D721Med (cell line): ENCODE results near the gene KRTAP4-8.
"Not testable (repeated sequence)": the region's sequence is repeated elsewhere in the genome, so short reads cannot be mapped to it uniquely, and the experiment has no call there.

Experiments used
- DNase-seq: peaks from one replicate; pipeline ENCODE4 v3.0.0; 2011; ENCODE audit warnings: low spot score; ENCODE audit not compliant: insufficient read length
- FAIRE-seq: peaks from 2 replicates; lab custom pipeline; 2011; peaks lifted over from hg19 to GRCh38; lab: Jason Lieb, UNC
- TF ChIP-seq, protein P1 (sequence below): IDR thresholded peaks from 2 replicates; pipeline ENCODE4 v1.5.1; 2012; ENCODE audit warnings: mild to moderate bottlenecking, control low read depth; ENCODE audit not compliant: insufficient read depth; ENCODE audit errors: missing control alignments

The KRTAP4-8 gene

DNA sequence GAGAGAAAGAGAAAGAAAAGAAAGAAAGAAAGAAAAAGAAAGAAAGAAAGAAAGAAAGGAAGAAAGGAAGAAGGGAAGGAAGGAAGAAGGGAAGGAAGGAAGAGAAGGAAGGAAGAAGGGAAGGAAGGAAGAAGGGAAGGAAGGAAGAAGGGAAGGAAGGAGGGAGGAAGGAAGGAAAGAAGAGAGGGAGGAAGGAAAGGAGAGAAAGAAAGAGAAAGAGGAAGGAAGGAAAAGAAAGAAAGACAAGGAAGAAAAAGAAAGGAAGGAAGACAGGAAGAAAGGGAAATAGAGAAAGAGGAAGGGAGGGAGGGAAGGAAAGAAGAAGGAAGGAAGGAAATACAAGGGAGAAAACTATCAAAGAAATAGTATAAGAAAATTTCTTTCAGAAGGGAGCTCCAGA lies 21.2 kb downstream of the KRTAP4-8 start:
- TF ChIP-seq, protein P1, sequence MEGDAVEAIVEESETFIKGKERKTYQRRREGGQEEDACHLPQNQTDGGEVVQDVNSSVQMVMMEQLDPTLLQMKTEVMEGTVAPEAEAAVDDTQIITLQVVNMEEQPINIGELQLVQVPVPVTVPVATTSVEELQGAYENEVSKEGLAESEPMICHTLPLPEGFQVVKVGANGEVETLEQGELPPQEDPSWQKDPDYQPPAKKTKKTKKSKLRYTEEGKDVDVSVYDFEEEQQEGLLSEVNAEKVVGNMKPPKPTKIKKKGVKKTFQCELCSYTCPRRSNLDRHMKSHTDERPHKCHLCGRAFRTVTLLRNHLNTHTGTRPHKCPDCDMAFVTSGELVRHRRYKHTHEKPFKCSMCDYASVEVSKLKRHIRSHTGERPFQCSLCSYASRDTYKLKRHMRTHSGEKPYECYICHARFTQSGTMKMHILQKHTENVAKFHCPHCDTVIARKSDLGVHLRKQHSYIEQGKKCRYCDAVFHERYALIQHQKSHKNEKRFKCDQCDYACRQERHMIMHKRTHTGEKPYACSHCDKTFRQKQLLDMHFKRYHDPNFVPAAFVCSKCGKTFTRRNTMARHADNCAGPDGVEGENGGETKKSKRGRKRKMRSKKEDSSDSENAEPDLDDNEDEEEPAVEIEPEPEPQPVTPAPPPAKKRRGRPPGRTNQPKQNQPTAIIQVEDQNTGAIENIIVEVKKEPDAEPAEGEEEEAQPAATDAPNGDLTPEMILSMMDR: no peak
- no peak for FAIRE-seq
- DNase-seq: no peak

DNA sequence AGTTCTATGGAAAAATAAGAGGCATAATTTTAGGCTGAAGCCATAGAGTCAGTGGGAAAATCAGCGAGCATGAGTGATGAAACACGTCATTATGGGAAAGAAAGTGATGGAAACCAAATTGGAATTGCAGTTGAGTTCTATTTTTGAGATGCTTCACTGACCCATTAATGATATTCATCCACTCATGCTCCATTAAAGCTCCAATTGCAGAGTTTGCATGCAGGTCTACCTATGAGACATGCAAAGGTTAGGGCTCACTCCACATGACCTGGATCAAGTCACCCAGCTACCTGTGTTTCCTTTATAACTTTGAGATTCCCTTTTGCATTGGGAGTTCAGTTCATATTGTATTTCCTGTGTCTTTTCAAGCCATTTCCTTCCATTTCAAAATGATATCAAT lies 24.3 kb downstream of the KRTAP4-8 start:
- TF ChIP-seq, protein P1: no peak
- FAIRE-seq (no peak), DNase-seq (no peak)

DNA sequence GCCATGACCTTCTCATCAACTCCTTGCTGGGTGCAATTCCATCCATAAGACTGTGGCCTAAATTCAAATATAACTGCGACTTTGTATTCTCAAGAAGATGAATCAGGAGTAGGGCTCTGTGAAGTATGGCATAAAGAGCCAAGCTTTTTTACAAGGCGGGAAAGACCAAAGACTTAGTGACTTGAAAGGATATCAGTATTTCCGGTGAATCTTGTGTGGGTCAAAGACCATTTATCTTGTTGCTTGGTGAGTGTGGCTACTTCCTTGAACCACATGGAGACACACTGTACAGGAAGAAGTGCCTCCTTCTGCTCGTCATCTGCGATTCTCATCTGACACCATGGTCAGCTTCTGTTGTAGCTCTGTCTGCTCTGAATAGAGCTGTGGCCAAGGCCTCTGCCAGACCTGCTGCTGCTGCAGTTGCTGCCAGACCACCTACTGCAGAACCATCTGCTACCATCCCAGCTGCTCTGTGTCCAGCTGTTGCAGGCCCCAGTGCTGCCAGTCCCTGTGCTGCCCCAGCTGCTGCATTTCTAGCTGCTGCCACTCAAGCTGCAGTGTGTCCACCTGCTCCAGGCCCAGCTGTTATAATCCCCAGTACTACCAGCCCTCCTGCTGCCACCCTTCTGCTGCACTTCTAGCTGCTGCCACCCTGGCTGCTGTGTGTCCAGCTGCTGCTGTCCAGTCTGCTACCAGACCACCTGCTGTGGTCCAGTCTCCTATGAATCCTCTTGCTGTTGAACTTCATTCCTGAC lies 26.2 kb downstream of the KRTAP4-8 start:
- TF ChIP-seq, protein P1: no peak
- FAIRE-seq (no peak), DNase-seq (no peak)

DNA sequence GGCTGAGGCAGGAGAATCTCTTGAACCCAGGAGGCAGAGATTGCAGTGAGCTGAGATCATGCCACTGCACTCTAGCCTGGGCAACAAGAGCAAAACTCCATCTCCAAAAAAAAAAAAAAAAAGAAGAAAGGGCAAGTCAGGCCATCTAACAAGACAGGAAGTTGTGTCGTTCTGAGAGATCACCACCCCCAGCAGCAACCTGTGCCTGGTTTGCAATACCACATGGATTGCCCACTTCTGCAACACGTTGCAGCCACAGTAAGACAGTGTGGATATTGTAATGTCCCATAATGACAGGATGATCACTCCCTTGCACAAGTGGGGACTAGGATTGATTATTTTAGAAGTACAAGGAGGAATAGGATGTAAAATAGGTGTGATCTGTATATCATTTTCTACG lies 28.9 kb downstream of the KRTAP4-8 start:
- TF ChIP-seq, protein P1: no peak
- DNase-seq: no peak
- no peak for FAIRE-seq

DNA sequence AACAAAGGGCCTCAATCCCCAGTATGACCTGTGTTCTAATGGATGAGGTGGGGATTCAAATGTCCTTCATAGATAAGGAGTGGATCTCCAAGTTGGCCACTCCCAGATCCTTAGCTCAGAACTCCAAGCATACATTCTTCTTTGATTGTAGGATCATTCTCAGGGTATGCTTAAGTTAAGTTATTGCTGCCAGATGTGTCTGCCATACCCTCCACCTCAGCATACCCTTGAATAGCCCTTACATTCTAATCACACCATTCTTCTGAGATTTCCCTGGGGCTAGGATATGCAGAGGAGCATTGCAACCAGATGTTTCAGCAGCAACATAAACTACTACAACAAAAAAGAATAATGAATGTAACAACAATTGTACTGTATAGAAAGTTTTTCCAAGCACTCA lies 30.7 kb downstream of the KRTAP4-8 start:
- DNase-seq (no peak), FAIRE-seq (no peak)
- TF ChIP-seq, protein P1: no peak

DNA sequence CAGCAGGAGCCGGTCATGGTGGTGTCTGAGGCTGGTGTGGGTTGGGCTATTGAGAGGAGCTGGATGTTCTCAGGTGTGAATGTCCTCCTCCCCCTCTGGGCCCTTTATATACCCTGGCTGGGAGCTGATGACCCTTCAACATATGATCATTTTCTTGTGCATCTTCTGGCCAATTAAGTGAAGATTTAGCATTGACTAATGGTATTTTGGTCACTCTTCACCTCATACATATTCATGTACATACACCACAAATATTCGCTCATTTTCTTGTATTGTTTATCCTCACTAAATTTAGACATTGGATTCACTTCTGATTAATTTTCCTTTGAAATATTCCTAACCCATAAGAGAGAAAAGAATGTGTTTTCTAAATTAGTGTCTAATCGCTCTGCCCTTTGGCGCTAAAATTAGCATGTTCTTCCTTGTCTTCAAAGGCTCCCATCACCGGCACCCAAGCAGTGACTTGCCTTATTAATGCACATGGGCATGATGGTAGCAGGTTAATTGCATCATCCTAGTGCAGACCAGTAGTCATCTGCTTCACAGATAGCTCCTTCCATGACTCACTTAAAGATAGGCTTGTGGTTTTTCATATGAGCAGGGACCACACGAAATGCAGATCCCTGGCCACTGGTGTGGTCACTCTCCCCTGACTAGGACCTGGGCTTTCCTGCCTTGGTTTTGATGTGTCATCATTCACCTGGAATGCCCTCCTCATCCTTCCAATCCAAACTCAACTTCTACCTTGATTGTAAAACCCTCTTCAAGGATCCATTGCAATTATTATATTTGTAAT lies 31.9 kb downstream of the KRTAP4-8 start, which contains the start of gene KRTAP2-4:
TSS of gene KRTAP2-4 (minus strand) at position 51 of the 796 bp plus-strand sequence. CDS start at position 17, 34 bp downstream.
- TF ChIP-seq, protein P1: no peak
- no peak for FAIRE-seq
- no peak for DNase-seq

DNA sequence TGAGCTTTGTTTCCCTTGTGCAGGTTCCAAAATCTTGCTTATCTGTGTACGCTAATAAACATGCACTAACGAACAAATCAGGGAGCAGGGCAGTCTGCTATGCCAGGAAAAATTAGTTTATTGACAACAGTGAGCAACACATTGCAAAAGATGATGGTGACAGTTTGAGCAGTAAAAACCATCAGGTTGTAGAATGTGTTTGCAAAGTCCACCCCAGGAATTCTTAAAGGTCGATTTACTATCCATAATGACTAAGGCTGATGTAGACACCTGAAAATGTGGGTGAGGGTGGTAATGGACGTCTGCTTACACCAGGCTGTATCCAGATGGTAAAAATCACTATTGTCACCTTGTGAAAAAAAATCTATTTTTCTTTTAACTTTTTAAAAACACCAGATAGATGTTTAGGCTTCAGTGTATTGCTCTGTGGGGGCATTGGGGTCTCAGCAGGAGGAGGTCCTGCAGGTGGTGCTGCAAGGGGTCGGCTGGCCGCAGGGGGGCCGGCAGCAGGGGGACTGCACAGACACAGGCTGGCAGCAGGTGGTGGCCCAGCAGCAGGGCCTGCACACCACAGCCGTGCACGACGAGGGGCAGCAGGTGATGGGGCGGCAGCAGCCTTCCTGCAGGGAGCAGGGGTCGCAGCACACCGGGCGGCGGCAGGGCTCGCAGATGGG lies 32.8 kb downstream of the KRTAP4-8 start:
- DNase-seq, FAIRE-seq: not testable (repeated sequence)
